ENCODE measurements around the gene RNF224.

The RNF224 gene

GRCh38 chr9:137275588-137276472 lies 48.5 kb downstream of the RNF224 start:
- DNase-seq, result no peak

GRCh38 chr9:137276473-137277328 lies 49.4 kb downstream of the RNF224 start:
- no peak for DNase-seq

GRCh38 chr9:137277329-137278041 lies 50.2 kb downstream of the RNF224 start, which contains the start of gene TOR4A:
Gene TOR4A, plus strand, starts transcription at chr9:137277726. Its CDS starts 964 bp downstream, at chr9:137278690.
- no peak for DNase-seq

GRCh38 chr9:137278061-137278701 lies 50.9 kb downstream of the RNF224 start:
- no peak for DNase-seq
